GM19025 (cell line): ENCODE data around the gene APOBEC3H.

Experiments
- ATAC-seq: cut with Tn5 transposase; IDR thresholded peaks from one replicate; pipeline ENCODE4 v1.9.1; 2021; ENCODE audit warnings: mild to moderate bottlenecking, low read depth, moderate library complexity; ENCODE audit not compliant: unreplicated experiment

Gene APOBEC3H

DNA sequence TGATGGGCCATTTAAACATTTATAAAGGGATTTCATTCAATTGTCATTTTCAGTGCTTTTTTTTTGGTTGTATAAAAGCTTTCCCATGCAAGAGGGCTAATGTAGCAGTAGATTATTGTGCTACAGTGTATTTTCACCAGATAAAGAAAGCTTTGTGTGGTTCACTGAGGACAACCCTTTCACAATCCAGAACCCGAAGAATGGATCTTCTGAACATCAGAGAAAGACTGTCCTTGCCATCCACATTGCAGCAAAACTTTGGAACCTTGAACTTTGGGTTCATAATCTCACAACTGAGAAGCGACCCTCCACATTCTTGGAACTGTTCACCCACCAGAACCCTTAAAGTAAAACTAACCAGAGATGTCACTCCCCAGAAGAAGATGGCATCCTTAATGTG, 9.3 kb downstream of the APOBEC3H start:
- ATAC-seq, result no peak

DNA sequence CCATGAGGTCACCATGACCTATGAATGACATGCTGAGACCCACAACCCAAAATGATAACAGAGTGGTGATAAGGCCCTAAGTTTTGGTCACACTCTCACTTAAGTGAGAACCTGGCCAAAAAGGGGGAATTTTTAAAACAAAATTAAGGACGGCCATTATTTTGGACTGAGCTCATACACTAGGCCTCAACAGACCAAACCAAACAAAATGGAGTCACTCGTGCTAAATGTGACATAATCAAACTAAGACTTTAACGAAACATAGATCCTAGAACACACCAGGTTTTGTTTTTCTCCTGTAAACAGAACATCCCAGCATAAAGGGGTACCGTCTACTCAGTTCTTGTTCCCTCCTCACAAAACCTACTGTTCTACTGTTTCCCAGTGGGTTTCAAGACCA, 11.4 kb downstream of the APOBEC3H start:
- ATAC-seq, result no peak

DNA sequence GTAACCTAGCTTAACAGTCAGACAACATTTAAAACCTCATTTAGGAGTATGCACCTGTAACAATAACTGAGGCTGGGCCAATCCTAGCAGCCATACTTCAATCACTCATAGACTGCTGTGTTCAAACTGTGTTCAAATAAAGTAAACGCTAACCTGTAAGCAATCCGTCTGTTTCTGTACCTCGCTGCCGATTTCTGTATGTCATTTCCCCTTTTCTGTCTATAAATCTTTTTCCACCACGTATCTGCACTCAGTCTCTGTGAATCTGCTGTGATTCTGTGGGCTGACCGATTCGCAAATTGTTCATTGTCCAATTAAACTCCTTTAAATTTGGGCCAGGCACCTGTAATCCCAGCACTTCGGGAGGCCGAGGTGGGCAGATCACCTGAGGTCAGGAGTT, 12.3 kb downstream of the APOBEC3H start:
- no peak for ATAC-seq

DNA sequence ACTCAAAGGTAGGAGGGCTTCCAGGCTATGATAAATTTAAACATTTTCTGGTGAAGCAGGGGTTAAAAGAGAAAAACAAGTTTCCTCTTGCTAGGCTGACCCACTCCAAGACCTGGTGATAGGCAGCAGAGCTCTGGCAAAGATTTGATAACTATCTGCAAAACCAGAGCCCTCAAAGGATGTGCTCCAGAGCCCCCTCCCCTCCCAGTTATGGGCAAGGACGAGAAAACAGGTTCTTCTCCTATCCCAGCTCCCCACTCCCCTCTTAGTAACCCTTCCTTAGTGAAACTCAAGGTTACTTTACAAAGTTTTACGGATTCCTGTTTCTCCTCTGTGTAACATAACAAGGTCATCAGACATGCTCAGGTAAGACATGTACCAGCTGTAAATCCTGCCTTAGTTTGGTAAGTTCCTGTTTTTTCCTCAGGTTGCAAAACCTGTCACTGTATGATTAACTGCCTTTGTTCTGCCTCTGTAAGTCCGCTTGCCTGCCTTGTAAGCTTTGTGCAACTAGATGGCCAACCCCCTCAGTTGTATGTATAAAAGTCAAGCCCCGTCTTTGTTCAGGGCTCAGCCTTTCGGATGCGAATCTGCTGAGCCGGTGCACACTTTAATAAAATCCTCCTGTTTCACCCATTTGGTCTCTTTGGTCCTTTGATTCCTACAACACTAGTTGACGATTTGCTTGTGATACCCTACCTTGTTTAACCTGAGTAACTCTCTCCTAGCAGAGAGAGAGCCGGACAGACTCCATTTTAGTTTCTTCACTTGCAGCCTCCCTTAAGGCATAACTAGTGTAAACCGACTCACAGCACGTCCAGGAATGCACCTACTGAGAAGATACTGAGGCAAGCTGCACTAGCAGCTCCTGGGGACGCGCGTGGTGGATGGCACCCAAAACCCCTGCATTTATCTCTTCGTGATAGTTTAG, 13.9 kb downstream of the APOBEC3H start:
- no peak for ATAC-seq

DNA sequence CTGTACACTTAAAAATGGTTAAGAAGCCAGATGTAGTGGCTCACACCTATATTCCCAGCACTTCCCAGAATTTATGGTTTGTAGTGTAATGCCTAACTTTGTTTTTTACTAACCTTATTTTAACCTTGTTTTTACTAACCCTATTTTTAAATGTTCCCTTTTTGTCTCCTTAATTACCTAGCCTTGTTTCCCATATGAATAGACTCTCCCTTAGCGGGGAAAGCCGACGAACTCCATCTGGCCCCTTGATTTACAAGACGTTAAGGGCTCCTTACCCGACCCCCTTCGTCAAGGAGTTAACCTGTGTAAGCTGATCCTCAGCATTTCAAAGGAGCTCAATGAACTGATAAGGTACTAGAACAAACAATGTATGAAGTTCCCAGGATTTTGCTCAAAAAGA, 17.1 kb downstream of the APOBEC3H start:
- no peak for ATAC-seq

DNA sequence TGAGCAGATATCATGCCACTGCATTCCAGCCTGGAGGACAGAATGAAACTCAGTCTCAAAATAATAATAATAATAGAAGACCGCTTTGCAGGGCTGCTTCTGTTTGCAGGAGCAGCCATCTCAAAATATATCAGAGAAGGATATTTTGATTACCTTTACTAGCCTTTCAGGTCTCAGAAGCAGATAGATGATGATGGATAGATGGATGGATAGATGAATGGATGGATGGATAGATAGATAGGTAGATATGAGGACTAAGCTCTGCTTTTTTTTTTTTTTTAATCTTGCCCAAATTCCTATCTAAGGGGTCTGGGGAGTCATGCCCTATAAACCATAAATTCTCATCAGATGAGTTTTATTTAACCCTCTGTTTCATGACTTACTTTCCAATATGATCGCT, 18.5 kb downstream of the APOBEC3H start:
- no peak for ATAC-seq

DNA sequence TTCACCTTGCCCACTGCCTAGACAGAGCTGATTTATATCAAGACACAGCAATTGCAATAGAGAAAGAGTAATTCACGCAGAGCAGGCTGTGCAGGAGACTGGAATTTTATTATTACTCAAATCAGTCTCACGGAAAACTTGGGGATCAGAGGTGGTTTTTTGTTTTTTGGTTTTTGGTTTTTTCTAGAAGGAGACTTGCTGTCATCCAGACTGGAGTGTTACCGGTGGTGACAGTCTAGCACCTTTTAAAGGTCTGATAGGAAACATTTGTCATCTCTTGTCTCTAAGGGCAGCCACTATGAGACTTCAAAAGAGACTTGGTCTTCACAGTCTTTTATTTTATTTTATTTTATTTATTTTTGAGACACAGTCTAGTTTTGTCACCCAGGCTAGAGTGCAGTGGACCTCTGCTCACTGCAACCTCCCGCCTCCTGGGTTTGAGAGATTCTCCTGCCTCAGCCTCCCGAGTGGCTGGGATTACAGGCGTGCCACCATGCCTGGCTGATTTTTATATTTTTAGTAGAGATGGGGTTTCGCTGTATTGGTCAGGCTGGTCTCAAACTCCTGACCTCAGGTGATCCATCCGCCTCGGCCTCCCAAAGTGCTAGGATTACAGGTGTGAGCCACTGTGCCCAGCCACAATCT, 19.1 kb downstream of the APOBEC3H start:
- no peak for ATAC-seq

DNA sequence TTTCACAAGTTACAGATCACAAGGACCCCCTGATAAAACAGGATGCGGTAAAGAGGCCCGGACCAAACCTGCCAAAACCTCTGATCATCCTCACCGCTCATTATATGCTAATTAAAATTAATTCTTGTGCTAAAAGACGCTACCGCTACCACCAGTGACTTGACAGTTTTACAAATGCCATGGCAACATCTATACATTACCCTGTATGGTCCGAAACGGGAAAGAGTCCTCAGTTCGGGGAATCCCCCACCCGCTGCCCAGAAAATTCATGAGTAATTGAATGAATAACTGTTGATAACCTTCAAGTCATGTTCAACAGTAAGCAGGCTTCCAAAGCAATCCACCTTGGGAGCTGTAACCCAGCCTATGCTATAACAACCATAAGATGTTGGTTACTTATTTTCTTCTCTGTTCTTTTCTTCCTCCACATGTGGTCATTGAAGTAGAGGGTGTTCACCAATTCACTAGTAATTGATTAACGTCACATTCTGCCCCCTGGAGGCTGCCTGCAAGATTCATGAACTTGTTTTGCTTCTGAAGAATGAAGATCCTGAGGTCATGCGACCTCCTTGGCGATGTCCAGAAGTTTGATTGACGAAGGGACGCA, 20.6 kb downstream of the APOBEC3H start:
- ATAC-seq, result no peak

DNA sequence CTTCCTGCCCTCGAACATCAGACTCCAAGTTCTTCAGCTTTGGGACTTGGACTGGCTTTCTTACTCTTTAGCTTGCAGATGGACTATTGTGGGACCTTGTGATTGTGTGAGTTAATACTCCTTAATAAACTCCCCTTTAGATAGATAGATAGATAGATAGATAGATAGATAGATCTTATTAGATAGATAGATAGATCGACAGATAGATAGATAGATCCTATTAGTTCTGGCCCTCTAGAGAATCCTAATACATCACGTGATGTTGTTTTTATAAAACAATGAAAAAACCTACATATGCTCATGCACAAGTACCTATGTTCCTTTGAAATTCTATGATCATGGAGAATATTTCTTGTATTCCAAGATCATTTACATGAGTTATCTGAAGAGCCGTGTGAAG, 23.9 kb downstream of the APOBEC3H start:
- no peak for ATAC-seq

DNA sequence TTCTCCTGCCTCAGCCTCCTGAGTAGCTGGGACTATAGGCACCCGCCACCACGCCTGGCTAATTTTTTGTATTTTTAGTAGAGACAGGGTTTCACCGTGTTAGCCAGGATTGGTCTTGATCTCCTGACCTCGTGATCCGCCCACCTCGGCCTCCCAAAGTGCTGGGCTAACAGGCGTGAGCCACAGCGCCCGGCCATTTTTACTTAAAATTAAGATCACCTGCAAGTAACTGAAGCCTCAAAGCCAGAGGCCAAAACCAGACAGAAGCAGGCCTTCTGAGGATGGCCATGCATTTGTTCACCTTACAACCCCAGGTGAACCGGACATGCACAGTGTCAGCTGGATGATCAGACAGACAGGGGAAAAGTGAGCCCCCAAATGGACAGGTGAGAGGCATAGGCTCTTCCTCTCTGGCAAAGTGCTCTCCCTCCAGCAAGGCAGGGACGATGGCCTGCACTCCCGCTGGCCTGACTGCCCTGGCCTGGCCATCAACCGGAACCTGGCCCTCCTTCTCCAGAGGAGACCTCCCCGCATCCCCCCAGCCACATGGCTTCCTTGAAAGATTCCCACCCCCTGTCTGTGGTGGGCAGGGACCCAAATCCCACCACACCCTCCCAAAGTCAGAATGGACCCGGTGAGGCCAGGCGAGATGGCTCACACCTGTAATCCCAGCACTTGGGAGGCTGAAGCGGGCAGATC, 25.9 kb downstream of the APOBEC3H start:
- ATAC-seq, result no peak

DNA sequence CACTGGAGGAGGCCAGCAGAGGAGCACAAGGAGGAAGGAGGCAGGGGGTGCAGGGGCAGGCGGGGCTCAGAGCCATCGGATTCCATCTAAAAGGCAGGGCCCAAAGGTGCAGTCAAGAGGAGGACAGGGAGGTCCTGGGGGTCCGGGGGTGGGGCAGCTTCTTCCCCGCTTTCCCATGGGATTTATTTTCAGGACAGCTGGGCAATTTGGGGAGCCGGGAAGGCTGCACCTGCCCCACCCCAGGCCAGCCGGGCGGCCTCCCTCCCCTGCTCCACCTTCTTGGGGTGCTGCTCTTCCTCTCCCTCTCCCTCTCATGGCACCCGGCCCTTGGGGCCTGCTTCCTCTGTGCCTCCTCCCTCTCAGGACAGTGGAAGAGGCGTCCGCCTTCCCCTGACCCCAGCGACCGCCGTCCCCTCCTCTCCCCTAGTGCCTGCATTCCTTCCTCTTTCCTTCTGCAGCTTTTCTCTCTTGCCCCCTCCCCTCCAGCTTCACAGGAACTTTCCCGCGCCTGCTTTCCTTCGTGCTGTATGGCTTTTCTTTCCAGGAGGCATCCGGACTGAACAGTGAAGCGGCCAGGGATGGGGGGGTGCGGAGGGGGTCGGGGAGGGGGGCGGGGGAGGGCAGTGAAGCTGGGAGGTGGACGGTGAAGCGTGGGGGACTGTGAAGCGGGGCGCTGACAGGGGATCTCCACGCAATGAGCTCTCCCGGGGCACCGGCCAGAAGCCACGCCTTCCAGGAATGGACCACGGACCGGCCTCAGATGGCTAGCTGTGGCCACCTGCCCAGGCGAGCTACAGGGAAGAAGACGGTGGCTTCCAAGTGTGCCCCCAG, 26.9 kb downstream of the APOBEC3H start:
- ATAC-seq, result no peak

DNA sequence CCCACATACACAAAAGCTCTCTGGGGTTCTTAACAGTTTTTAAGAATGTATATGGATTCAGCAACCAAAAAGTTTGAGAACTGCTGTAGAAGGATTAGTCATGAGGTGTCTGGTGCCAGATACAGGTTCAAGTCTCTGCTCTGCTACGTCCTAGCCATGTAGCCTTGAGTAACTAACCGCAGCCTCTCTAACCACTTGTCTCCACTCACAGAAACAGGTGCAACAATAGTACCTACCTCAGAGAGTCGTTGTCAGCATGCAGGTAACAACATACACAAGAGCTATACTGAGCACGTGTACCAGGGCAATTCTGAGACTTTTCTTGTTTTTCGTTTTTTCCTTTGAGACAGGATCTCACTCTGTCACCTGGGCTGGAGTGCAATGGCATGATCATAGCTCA, 28.6 kb downstream of the APOBEC3H start:
- no peak for ATAC-seq

DNA sequence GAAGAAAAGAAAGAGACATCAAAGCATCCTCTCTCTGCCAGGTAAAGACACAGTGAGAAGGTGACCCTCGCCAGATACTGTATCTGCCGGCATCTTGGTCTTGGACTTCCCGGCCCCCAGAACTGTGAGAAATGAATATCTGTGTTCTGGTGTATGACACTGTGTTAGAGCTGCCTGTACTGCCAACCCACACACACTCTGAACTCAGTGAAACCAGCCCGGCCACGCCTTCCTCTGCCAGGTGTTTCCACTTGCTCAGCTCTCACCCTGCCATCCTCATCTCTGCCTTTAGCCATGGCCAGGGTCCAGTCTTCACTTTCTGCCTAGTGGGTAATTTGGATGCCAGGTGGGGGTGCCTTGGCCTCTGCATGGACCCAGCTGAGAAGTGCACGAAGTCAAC, 31.5 kb downstream of the APOBEC3H start:
- ATAC-seq, result no peak

DNA sequence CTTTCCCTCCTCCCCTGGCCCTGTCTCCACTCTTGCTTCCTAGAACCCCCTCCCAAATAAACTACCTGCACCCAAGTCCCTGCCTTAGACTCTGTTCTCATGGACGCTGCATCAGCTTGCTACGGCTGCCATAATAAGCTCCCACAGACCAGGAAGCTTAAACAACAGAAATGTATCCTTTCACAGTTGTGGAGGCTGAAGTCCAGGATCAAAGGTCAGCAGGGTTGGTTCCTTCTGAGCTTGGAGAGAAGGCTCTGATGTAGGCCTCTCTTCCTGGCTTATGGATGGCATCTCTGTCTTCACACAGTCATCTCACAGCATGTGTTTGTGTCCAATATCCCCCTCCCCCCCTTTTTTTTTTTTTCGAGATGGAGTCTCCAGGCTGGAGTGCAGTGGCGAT, 32.0 kb downstream of the APOBEC3H start:
- ATAC-seq, result no peak

DNA sequence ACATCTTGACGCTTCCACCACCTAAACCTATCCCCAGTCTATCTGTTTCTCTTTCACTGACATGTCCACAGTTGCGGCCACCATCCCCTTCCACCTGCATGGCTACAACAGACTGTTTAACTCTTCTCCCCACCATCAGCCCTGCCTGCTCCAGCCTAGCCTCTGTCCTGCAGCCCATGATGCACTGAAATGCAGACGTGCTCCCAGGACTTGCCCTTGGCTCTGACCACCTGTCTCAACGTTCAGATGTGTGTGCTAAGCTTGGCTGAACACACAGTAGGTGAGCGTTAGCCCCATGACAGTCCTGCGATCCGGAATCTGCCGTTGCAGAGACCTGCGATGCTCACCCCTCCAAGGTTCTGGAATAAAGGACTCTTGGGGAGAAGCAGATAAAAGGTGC, 32.7 kb downstream of the APOBEC3H start:
- no peak for ATAC-seq

DNA sequence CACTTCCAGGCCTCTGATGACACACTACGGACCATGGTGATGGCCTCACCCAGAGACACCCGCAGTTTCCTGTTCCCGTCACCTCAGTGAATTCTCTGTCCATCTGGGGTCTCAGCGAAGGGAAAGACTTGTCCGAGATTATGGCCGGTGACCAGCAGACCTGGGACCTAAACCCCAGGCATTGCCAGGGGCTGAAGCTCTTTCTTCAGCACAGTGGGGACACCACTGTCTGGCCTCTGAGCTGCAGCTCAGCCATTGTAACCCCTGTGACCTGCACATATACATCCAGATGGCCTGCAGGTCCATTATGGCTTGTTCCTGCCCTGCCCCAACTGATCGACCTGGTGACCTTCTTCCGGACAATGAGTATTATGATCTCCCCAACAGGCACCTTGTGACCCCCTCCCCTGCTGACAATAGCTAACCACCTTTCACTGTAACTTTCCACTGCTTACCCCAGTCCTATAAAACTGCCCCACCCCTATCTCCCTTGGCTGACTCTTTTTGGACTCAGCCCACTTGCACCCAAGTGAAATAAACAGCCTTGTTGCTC, 33.2 kb downstream of the APOBEC3H start:
- ATAC-seq, result no peak

DNA sequence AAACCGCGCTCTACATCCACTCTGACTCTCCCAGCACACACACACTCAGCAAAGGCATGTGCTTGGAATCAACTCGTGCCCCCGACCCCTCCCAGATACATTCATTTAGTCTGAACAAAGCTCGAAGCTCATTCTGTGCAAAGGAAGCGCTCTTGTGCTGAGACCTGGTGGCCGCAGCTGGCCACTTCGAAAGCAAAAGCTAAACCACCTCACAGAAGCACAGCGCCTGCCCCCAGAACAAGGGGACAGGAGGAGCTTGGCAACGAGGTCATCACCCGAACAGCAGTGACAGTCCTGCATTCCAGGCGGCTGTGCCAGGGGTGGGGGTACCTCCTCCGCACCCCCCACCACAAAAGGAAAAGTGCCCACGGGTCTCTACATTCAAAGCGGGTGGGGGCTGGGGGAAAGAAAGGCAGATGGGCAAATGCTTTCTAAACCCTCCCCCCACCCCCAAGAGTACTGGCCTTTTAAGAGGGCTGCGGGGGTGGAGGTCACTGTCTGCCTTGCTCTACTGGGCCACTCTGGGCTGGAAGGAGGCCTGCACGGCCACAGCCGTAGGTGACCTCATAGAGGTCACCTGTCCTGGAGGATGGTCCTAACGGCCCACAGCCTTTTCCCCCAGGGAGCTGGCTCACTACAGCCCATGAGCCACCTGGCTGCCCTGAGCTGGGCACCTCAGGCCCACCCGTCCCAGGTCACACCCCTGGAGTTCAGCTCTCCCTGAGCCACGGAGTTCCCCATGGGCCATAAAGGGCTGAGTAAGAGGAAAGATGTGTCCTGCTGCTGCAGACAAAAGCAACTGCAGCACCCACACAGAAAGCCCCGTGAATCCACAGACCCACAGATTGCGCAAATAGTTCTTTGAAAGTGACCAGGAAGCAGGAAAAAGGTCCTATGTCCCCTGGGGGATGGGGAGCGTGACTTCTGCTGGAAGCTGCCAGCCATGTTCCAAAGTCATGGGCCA, 34.1 kb downstream of the APOBEC3H start:
- no peak for ATAC-seq

DNA sequence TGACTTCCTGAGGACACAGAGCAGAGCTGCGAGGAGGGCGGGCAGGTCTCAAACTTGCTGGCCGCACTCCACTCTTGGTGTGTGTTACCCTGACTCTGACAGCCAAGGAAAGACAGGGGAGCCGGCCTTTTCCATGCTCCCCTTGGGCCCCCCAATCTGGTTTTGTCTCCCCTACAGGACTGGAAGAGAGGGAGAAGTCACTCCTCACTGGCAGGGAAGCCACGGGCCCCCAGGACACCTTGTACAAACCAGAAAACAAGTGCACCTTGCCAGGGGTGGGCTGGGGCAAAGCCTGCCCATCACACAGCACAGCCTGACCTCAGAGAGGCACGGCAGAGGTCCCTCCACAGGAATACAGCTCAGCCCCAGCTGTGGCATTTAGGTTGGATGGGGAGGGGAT, 35.2 kb downstream of the APOBEC3H start:
- ATAC-seq, result no peak
